HG03135 (cell line): ENCODE results near the gene KLHL29.

Experiments
- ATAC-seq: cut with Tn5 transposase; IDR thresholded peaks from one replicate; pipeline ENCODE4 v1.9.1; 2021; ENCODE audit warnings: mild to moderate bottlenecking, moderate library complexity; ENCODE audit not compliant: unreplicated experiment

The KLHL29 gene

GRCh38 chr2:23526835-23527790 is 142.1 kb downstream of the KLHL29 start:
- no peak for ATAC-seq

- ATAC-seq, result no peak
Observed at GRCh38 chr2:23528171-23528570, 143.2 kb downstream of the KLHL29 start.

DNA sequence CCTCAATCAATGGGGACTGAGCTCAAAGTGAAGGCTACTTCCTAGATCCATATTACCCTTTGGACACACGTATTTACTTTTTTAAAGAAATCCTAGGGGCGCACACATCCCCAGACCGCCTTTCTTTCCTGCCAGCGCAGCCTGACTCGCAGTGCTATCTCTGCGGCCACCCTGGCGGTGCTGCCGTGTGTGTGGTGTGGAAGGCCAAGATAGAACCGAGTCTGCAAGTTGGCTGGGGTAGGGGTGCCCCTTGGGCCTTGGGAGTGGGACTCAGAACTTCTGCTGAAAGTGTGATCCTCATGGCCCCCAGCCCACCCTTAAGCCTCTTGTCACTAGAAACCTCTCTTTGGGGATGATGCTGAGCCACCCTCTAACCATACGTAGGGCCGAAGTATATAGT is 143.7 kb downstream of the KLHL29 start:
- ATAC-seq, result no peak

- ATAC-seq, result no peak
Observed at GRCh38 chr2:23529659-23530058, 144.7 kb downstream of the KLHL29 start.

DNA sequence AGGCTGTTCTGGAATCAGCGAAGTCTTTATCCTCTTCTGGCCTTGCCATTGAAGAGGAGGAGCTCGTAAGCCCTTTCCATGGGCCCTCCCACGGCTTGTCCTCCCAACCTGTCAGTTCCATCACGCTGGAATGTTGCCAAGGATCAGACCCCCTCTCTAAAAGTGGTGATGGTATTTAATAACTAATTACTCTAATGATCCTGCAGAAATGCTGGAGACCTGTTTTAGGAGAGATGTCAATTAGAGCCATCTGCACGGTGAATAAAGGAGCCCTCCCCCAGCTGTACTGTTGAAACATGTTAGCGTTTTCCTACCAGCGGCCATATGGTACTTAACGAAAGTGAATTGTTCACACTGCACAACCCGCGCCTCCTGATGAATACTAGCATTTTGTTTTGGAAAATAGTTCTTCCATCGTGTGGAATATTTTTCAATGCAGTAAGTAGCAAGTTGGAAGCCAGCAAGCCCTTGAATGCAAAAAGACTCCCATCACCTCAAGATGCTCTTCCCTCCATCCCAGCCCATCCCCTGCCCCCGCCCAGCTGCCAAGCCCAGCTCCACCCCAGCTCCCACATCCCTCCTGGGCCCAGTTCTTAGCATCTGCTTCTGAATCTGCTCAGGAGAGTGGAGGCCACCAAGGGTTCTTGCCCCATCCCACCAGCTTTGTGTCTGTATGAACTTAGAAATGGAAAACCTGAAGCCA is 145.4 kb downstream of the KLHL29 start:
- no peak for ATAC-seq

GRCh38 chr2:23530909-23531276 is 145.9 kb downstream of the KLHL29 start:
- no peak for ATAC-seq

DNA sequence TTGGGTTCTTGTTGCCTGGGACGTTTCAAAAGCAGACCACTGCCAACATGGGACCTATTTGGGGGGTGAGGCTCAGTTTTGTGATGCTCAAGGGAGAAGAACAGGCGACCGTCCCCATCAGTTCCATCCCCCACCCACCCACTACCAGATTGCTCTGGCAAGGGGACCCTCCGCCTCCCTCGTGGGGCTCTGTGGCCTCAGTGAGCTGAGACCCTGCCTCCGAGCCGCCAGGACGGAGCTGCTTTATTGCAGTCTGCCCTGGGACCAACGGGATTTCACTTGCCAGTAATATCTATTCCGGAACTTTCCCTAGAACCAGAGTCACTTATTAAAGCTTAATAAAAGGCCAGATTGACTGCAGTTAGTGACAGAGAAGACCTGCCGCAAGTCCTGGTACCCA is 146.3 kb downstream of the KLHL29 start:
- no peak for ATAC-seq

- ATAC-seq, result no peak
Observed at GRCh38 chr2:23531881-23532280, 146.9 kb downstream of the KLHL29 start.

- ATAC-seq, result peak; percentile 69
Observed at GRCh38 chr2:23532391-23533337, 147.7 kb downstream of the KLHL29 start.

DNA sequence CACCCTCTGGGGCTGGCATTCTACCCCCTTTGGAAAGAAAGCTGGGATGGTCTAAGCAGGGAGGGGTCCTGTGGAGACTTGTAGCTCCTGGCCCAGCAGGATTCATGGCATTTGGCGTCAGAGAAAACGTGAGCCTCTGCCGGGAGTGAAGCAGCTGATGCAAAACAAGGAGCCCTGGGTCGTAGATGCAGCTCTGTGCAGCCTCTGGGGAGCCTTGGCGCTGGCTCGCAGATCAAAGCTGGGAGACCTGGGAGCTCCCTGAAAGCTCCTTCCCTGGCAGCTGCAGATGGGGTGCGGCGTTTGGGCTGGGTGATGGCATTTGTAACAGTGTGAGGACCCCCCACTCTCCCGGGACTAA is 148.3 kb downstream of the KLHL29 start:
- no peak for ATAC-seq

DNA sequence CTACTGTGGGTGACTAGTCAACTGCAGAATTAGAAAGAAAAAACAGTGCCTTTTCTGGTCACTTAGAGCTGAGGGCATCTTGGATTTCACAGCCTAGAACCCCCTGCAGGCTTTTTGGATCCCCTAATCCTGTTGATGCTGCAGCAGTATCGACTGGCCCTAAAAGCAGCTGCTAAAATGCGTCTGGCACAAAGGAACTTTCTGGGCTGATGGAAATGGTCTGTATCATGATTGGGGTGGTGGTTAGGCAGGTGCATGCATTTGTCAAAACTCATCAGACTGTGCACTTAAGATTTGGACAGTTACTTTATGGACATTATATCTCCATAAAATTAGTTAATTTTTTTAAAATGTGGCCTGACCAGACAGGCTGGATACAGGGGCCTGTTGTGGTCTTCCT is 149.8 kb downstream of the KLHL29 start:
- ATAC-seq, result no peak

- ATAC-seq, result no peak
Observed at GRCh38 chr2:23536326-23536725, 151.3 kb downstream of the KLHL29 start.

GRCh38 chr2:23537991-23538390 is 153.0 kb downstream of the KLHL29 start:
- no peak for ATAC-seq

DNA sequence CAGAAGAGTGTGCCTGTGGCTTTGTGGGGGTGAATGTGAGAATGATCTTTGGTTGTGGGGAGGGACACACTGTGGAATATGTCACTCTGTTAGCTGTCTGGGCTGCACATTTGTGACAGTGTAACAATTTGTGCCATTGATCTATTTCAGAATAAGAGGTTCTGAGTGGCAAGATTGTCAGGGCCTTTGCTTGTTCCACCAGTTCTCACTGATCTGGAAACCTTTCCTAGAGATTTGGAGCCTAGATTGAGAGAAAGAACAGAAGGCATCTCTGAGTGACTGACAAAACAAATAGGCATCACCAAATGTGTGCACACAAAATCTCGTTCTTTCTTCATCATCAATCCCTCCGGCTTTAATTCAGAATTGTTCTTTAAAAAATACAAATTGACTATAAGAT is 153.6 kb downstream of the KLHL29 start:
- ATAC-seq, result no peak

DNA sequence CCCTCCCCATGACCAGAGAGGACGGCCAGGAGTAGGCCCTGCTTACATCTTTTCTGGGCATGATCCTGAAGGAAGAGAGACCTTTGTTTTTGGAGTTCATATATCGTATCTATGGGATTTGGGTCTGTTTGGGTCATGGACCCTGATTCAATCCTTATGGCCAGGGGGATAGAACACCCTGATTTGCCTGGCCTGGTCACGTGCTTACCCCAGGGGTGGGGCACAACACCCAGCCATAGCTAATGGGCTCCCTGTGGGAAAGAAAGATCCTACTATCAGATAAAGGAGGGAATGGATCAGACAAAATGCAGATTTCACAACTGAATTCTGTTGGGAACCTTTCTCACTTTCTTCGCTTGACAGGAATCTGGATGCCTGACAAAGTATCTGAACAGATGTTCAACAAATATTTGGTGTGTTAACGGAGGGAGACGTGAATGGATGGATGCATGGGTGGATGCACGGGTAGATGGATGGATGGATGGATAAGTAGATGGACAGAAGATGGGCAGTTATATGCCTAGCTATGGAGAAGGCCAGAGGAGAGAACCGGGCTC is 155.9 kb downstream of the KLHL29 start:
- ATAC-seq, result no peak

- ATAC-seq, result no peak
Observed at GRCh38 chr2:23541503-23542229, 156.7 kb downstream of the KLHL29 start.

DNA sequence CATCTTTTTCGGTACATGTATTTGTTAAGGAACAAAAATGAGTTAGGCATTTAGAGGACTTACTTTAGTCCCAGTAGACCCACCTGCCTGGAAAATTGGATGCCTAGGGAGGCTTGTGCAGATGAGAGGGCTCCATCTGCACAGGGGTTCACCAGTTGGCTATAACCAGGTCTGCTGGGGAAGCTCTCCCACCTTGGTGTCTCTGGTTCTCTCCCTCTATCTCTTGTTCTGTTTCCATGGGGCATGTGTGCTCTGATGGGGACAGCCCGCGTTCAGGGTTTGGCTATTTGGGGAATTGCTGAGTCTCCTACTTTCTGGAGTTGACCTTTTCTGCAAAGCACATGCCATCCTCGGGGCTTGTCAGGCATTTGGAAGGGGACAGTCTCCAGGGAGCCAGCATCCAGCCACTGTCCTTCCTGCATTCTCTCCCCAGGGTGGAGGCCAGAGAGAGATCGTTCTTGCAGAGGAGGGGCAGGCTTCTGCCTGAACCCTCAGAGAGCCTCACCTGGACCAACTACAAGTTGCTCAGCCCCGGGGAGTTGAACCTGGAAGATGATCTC is 157.3 kb downstream of the KLHL29 start:
- ATAC-seq, result no peak

GRCh38 chr2:23543302-23543701 is 158.3 kb downstream of the KLHL29 start:
- ATAC-seq, result no peak

- ATAC-seq, result no peak
Observed at GRCh38 chr2:23543728-23544127, 158.7 kb downstream of the KLHL29 start.
